Erythroblast (primary cell): Measurements from ENCODE around the gene MAN1C1.

Source experiments
- GATA1 ChIP-seq: IDR thresholded peaks from 2 replicates; pipeline ENCODE4 v1.6.1; 2011; ENCODE audit warnings: low read depth, mild to moderate bottlenecking, control low read depth, low read length, moderate library complexity
- POLR2A ChIP-seq: IDR thresholded peaks from 2 replicates; pipeline ENCODE4 v1.6.1; 2011; ENCODE audit warnings: mild to moderate bottlenecking, low read length

DNA sequence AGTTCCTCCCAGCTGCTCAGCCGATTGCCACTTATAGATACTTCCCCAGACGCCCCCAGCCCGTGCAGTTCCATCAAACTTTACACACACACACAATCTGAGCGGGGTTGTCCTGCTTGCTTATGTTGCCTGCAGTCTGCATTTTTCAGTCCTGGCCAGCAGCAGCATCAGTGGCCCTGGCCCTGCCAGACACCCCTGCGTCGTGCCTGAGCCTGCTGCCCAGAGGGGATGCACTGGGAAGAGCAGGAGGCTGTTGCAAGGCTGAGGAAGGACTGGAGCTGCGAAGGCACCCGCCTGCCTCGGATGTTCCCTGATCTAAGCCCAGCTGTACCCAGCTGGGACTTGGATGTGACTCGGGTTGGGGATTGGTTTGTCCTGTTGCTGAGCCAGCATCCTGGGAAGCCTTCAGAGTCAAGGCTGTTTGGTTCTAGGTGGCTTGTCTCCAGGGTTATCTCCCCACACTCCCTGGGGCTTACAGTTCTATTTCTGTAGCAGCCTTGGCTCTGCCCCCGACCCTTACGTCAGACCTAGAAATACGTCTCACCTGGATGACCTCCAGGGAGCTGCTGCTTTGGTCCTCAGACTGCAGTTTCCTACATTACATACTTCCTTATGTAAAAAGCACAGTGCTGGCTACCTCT, 42.3 kb downstream of the MAN1C1 start:
- no peak for TF ChIP-seq POLR2A
- no peak for TF ChIP-seq GATA1
